ENCODE data around the gene CNPY2.
"Not testable (repeated sequence)": the region's sequence is repeated elsewhere in the genome, so short reads cannot be mapped to it uniquely, and the experiment has no call there.

CNPY2 gene

DNA sequence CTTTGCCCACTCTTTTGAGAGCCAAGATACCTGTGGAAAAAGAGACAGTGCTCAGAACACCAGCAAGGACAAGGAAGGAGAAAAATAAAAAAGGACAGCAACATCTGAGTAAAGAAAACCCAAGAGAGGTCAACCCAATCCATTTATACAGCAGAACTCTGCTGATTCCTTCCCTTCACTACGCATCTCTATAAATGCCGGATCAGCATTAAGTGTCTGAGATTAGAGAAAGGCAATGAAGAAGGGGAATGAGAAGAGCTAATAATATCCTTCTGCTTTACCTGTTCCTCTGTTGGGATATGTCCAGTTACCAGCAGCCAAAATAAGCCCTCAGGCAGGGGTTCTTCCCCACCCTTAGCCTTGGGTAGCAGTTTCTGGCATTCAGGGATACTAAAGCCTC is 33.2 kb downstream of the CNPY2 start:
- H3K27me3 Mint-ChIP-seq (ENCODE audit: low read depth), result no peaks in the 10 kb centered on the region
- no peaks in the 10 kb centered on the region for H3K4me1 Mint-ChIP-seq
- H3K36me3 Mint-ChIP-seq (ENCODE audit: low read depth), result peaks cover 63% of the 10 kb centered on the region
- H3K9me3 Mint-ChIP-seq, result no peaks in the 10 kb centered on the region
- no peak overlapping the region for H3K27ac Mint-ChIP-seq
- TF ChIP-seq, protein P1, sequence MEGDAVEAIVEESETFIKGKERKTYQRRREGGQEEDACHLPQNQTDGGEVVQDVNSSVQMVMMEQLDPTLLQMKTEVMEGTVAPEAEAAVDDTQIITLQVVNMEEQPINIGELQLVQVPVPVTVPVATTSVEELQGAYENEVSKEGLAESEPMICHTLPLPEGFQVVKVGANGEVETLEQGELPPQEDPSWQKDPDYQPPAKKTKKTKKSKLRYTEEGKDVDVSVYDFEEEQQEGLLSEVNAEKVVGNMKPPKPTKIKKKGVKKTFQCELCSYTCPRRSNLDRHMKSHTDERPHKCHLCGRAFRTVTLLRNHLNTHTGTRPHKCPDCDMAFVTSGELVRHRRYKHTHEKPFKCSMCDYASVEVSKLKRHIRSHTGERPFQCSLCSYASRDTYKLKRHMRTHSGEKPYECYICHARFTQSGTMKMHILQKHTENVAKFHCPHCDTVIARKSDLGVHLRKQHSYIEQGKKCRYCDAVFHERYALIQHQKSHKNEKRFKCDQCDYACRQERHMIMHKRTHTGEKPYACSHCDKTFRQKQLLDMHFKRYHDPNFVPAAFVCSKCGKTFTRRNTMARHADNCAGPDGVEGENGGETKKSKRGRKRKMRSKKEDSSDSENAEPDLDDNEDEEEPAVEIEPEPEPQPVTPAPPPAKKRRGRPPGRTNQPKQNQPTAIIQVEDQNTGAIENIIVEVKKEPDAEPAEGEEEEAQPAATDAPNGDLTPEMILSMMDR (IDR thresholded peaks at IDR 0.05; ENCODE audit: unreplicated experiment in 3 of 3), result no peak
- H3K4me3 Mint-ChIP-seq, result no peak overlapping the region

DNA sequence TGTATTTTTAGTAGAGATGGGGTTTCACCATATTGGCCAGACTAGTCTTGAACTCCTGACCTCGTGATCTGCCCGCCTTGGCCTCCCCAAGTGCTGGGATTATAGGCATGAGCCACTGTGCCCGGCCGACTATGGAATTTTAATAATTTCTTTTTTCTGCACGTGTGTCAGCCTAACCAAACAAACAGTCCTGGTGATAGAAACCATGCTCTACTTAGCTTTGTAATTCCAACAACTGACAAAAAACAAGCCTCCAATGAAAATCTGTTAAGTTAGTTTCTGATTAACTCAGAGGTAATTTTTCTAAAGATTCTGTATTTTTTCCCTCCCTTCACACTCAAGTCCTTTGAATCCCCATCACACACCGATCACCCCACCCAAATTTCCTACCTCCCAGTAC is 33.8 kb downstream of the CNPY2 start:
- Mint-ChIP-seq H3K9me3 (no peaks in the 10 kb centered on the region), H3K27me3 (ENCODE audit: low read depth) (no peaks in the 10 kb centered on the region), H3K4me3 (no peak overlapping the region), H3K27ac (no peak overlapping the region), H3K36me3 (ENCODE audit: low read depth) (peaks cover 64% of the 10 kb centered on the region), H3K4me1 (no peaks in the 10 kb centered on the region)
- TF ChIP-seq, protein P1 (IDR thresholded peaks at IDR 0.05; ENCODE audit: unreplicated experiment in 3 of 3), result no peak

DNA sequence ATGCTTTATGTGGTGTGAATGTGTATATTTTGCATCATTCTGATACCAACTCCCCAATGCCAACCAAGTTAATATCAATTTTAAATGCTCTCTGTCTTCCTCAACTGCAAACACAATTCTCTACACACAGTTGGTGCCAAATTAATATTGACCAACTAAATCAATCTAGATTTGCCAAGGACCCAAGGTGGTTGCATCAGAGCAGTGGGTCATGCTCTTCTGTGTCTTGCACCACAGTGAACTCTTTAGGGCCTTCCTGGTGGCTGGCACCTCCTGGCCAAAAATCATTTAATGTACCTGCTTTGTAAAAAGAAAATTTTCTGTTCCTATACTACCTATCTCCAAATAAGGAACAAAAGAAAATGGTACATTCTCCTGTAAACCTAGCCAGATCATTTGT is 34.9 kb downstream of the CNPY2 start:
- Mint-ChIP-seq H3K36me3 (ENCODE audit: low read depth) (peaks cover 58% of the 10 kb centered on the region), H3K27me3 (ENCODE audit: low read depth) (no peaks in the 10 kb centered on the region), H3K4me1 (no peaks in the 10 kb centered on the region), H3K9me3 (no peaks in the 10 kb centered on the region), H3K27ac (no peak overlapping the region), H3K4me3 (no peak overlapping the region)
- TF ChIP-seq, protein P1 (IDR thresholded peaks at IDR 0.05; ENCODE audit: unreplicated experiment in 3 of 3), result no peak

- TF ChIP-seq, protein P1 (IDR thresholded peaks at IDR 0.05; ENCODE audit: unreplicated experiment in 3 of 3), result no peak
- Mint-ChIP-seq H3K4me1 (no peaks in the 10 kb centered on the region), H3K4me3 (no peak overlapping the region), H3K27me3 (ENCODE audit: low read depth) (no peaks in the 10 kb centered on the region), H3K9me3 (no peaks in the 10 kb centered on the region), H3K27ac (no peak overlapping the region), H3K36me3 (ENCODE audit: low read depth) (peaks cover 62% of the 10 kb centered on the region)
Measured at GRCh38 chr12:56278905-56279304, 36.9 kb downstream of the CNPY2 start.

DNA sequence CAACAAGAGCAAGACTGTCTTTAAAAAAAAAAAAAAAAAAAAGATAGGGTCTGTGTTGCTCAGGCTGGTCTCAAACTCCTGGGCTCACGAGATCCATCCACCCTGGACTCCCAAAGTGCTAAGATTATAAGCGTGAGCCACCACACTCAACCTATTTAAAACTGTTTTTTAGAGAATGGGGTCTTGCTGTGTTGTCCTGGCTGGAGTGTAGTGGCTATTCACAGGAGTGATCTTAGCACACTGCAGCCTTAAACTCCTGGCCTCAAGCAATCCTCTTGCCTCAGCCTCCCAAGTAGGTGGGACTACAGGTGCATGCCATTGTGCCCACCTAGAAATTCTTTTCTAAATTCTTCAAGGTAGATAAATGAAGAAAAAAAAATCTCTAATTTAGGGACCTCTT is 41.5 kb downstream of the CNPY2 start:
- Mint-ChIP-seq H3K27me3 (ENCODE audit: low read depth) (no peaks in the 10 kb centered on the region), H3K36me3 (ENCODE audit: low read depth) (peaks cover 64% of the 10 kb centered on the region), H3K4me1 (peaks cover 4% of the 10 kb centered on the region), H3K9me3 (no peaks in the 10 kb centered on the region), H3K27ac (no peak overlapping the region), H3K4me3 (no peak overlapping the region)
- TF ChIP-seq, protein P1 (IDR thresholded peaks at IDR 0.05; ENCODE audit: unreplicated experiment in 3 of 3), result no peak

GRCh38 chr12:56272468-56272867 is 43.3 kb downstream of the CNPY2 start:
- not testable (repeated sequence) for H3K9me3 Mint-ChIP-seq; H3K27ac Mint-ChIP-seq; H3K27me3 Mint-ChIP-seq (ENCODE audit: low read depth); H3K4me1 Mint-ChIP-seq; H3K4me3 Mint-ChIP-seq
- peaks cover 55% of the 10 kb centered on the region for H3K36me3 Mint-ChIP-seq (ENCODE audit: low read depth)
